ENCODE data around the gene S100PBP. TPM values are rescaled to one million over a fixed set of nuclear protein-coding genes. Genes with fewer than 3 reads are reported as not detected.
A peak's percentile ranks its signal among the peaks of the same experiment; 100 is the strongest.

S100PBP gene
- total and polyA plus RNA-seq, 9 of the 15 experiments (the other 6 are each of a cell fraction or from before 2014, with no cell fraction given): 22.9 to 60.2 (median 32.9) TPM

GRCh38 chr1:32817159-32817814 is at the start of gene S100PBP, which contains the start of gene YARS1 (continued):
- TF ChIP-seq ZBTB40 (IDR thresholded peaks at IDR 0.05): peak; percentile 82
- TF ChIP-seq ZBTB40 (CRISPR knock-in tag; IDR thresholded peaks at IDR 0.05): no peak
- TF ChIP-seq PML (IDR thresholded peaks at IDR 0.05; ENCODE audit: low read length): peak; percentile 61; the same call in 1 of the 2 replicates
- TF ChIP-seq CBFB (CRISPR knock-in tag; IDR thresholded peaks at IDR 0.05): no peak
- peak; percentile 98 for TF ChIP-seq SAP30 (IDR thresholded peaks at IDR 0.05; ENCODE audit: borderline replicate concordance, insufficient read depth, low read depth, low read length, poor library complexity, severe bottlenecking)
- peak; percentile 96 for TF ChIP-seq ATF7 (IDR thresholded peaks at IDR 0.05)
- peak in 1 of 3 experiments; percentile 44; a peak in 1 of 6 replicates for TF ChIP-seq ZBTB11 (CRISPR knock-in tag; IDR thresholded peaks at IDR 0.05)

Measured in K562 (cell line).